Suprapubic skin (tissue), 4 donors: ENCODE measurements around the gene METTL25. TPM values are rescaled to one million over a fixed set of nuclear protein-coding genes. Genes with fewer than 3 reads are reported as not detected.

Experiments used
- DNase-seq, 2 donors: peaks; one replicate each; pipeline ENCODE4 v3.0.0-alpha.2; 2019; ENCODE audit warnings: low spot score in 2 of 2
- H3K27ac ChIP-seq: fragments of 200-600 bp; sonication (generic); one replicate; pipeline ENCODE4 v1.5.1; 2019
- H3K27me3 ChIP-seq: fragments of 200-600 bp; sonication (generic); one replicate; pipeline ENCODE4 v1.5.1; 2019
- H3K36me3 ChIP-seq: fragments of 200-600 bp; sonication (generic); one replicate; pipeline ENCODE4 v1.5.1; 2019
- H3K4me1 ChIP-seq: fragments of 200-600 bp; sonication (generic); one replicate; pipeline ENCODE4 v1.5.1; 2019
- H3K4me3 ChIP-seq: fragments of 200-600 bp; sonication (generic); one replicate; pipeline ENCODE4 v1.5.1; 2019; ENCODE audit warnings: mild to moderate bottlenecking
- H3K9me3 ChIP-seq: fragments of 200-600 bp; sonication (generic); one replicate; pipeline ENCODE4 v1.5.1; 2019
- EP300 ChIP-seq: sonication (generic); formaldehyde crosslinking; IDR thresholded peaks from one replicate; pipeline ENCODE4 v1.6.1; 2017; ENCODE audit warnings: antibody characterized with exemption
- POLR2A ChIP-seq, 2 donors: fragments of 450-650 bp; IDR thresholded peaks; one replicate each; pipeline ENCODE4 v1.6.1; 2017; ENCODE audit warnings: antibody characterized with exemption in 2 of 2, mild to moderate bottlenecking in 2 of 2, moderate library complexity in 2 of 2
- POLR2AphosphoS5 ChIP-seq, 3 donors: sonication (generic); formaldehyde crosslinking; IDR thresholded peaks; one replicate each; pipeline ENCODE4 v1.6.1; 2017; ENCODE audit warnings: antibody characterized with exemption in 3 of 3
- WGBS: methylation state at CpG from one replicate; pipeline ENCODE4 v1.1.5; 2018; 5-methylcytosine and 5-hydroxymethylcytosine counted together
- total RNA-seq, 4 donors: library from RNA; depleted of rRNA; stranded (reverse); fragments of >200 nt; gene quantifications; one replicate each; pipeline ENCODE4 v1.1.0, GENCODE V29; 2016
- TF ChIP-seq, protein P1 (sequence below), 2 donors: fragments of 200-600 bp in 1 of 2; fragments of 450-650 bp in 1 of 2; sonication (generic) in 1 of 2; IDR thresholded peaks; one replicate each; pipeline ENCODE4 v1.5.1; 2016 to 2019; ENCODE audit warnings: antibody characterized with exemption in 2 of 2, mild to moderate bottlenecking in 1 of 2, moderate library complexity in 1 of 2

The METTL25 gene
- total RNA-seq, 4 donors from 2014 or later: 10.2 to 13.0 (median 11.6) TPM

DNA sequence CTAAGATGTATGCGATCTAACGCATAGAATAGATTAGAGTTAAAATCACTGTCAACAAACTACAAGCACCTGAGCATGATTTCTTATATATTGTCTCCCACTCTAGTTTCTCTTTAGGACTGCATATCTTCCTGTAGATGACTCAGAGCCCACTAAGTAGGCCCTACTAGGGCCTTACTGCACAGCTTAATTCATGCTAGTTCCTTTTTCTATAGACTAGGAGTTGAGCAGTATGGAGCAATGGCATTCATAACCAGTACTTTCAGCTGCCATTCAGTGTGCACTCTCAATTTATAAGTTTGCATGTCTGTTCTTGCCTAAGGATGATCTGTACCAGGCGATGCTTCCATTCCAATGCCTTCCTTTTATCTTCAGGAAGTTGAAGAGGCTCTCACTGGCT, 103.5 kb downstream of the METTL25 start:
- Histone ChIP-seq H3K27me3 (no peaks in the 10 kb centered on the region), H3K27ac (no peak overlapping the region), H3K36me3 (peaks cover 10% of the 10 kb centered on the region), H3K4me3 (no peak overlapping the region), H3K9me3 (no peaks in the 10 kb centered on the region), H3K4me1 (no peaks in the 10 kb centered on the region)
- TF ChIP-seq, protein P1, sequence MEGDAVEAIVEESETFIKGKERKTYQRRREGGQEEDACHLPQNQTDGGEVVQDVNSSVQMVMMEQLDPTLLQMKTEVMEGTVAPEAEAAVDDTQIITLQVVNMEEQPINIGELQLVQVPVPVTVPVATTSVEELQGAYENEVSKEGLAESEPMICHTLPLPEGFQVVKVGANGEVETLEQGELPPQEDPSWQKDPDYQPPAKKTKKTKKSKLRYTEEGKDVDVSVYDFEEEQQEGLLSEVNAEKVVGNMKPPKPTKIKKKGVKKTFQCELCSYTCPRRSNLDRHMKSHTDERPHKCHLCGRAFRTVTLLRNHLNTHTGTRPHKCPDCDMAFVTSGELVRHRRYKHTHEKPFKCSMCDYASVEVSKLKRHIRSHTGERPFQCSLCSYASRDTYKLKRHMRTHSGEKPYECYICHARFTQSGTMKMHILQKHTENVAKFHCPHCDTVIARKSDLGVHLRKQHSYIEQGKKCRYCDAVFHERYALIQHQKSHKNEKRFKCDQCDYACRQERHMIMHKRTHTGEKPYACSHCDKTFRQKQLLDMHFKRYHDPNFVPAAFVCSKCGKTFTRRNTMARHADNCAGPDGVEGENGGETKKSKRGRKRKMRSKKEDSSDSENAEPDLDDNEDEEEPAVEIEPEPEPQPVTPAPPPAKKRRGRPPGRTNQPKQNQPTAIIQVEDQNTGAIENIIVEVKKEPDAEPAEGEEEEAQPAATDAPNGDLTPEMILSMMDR (IDR thresholded peaks at IDR 0.05): no peak
- TF ChIP-seq POLR2AphosphoS5 (IDR thresholded peaks at IDR 0.05) (no peak), EP300 (no peak), POLR2A (IDR thresholded peaks at IDR 0.05) (no peak)
- whole genome bisulfite sequencing: 62% methylated on average over 3 of the region's 3 CpGs
- DNase-seq: no peak

DNA sequence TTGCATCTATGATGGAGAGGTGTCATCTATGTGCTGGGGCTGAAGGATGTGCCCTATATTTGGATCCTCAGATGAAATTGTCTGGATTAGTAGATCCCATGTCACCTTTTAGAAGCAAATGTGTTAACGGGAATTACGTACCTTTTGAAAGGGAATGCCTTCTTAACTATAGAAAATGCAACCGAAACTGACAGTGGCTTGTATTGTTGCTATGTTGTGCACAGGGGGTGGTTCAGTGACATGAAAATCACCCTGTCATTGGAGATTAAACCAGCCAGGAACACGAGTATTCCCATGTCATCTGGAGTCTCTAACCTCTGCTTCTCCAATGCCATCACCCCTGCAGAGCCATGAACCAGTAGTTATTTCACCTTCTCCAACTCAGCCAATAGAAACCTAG, 110.2 kb downstream of the METTL25 start:
- H3K9me3 ChIP-seq: no peaks in the 10 kb centered on the region
- no peak for DNase-seq
- no peak overlapping the region for H3K4me3 ChIP-seq
- H3K4me1 ChIP-seq: no peaks in the 10 kb centered on the region
- no peaks in the 10 kb centered on the region for H3K27me3 ChIP-seq
- no peak for TF ChIP-seq POLR2AphosphoS5 (IDR thresholded peaks at IDR 0.05)
- TF ChIP-seq EP300: no peak
- TF ChIP-seq POLR2A (IDR thresholded peaks at IDR 0.05): no peak
- TF ChIP-seq, protein P1 (IDR thresholded peaks at IDR 0.05): no peak
- 96% methylated on average over 4 of the region's 4 CpGs for WGBS
- no peak overlapping the region for H3K27ac ChIP-seq
- peaks cover 17% of the 10 kb centered on the region for H3K36me3 ChIP-seq

DNA sequence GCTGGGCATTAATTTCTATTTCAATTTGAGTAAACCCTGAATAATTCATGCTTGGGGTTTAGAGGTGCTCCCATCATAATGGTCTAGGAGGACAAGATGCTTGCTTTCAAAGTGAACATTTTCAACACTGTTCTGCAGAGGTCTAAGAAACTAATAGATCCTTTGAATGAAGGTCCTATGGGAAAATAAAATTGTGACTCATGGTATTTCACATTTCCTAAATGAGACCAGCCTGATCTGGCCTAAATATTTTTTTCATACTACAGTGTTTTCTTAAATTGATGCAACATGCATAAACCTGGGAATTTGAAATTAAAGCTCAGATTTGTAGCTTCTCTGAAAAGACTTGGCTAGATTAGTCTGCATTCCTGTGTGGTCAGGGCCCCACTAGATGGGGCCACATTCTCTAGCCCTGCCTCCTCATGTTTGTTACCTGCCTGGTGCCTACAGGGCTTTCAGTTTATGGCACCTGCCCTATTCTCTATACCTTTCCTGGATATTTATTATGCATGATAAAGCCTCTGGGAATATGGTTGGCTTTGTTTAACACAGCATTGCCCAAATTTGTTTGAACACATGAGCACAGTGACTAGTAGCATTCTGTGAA, 112.7 kb downstream of the METTL25 start:
- H3K36me3 ChIP-seq: peaks cover 17% of the 10 kb centered on the region
- H3K9me3 ChIP-seq: no peaks in the 10 kb centered on the region
- no peaks in the 10 kb centered on the region for H3K4me1 ChIP-seq
- no peak overlapping the region for H3K27ac ChIP-seq
- DNase-seq: no peak
- TF ChIP-seq POLR2AphosphoS5 (IDR thresholded peaks at IDR 0.05) (no peak), EP300 (no peak), POLR2A (IDR thresholded peaks at IDR 0.05) (no peak)
- TF ChIP-seq, protein P1 (IDR thresholded peaks at IDR 0.05): no peak
- no peaks in the 10 kb centered on the region for H3K27me3 ChIP-seq
- no peak overlapping the region for H3K4me3 ChIP-seq

DNA sequence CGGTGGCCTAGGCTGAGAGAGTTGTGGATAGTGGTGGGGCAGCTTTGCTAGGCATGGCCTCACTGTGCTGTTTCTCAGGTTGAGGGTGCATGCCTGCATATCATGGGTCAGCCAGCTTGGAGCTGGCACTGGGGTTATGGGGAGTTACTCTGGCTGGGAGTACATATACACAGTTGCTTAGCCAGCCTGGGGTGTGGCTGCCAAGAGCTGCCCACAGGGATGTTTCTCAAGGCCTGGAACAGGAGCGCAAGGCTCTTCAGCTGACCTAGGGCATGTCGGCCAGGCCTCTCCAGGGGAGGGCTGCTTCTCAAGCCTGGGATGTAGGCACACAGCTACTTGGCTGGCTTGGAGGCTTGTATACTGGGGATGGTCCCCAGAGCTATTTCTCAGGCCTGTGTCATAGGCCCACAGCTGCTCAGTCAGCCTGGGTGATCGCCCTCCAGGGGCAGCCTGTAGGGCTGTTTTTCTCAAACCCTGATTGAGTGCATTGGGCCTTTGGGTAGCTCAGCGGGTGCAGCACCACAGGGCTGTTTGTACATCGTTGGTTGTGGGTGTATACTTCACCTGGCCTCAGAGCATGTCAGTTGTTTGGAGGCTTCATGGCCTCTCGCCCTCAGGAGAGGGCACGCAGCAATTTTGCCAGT, 114.9 kb downstream of the METTL25 start:
- TF ChIP-seq POLR2AphosphoS5 (IDR thresholded peaks at IDR 0.05): no peak
- TF ChIP-seq EP300: no peak
- TF ChIP-seq, protein P1 (IDR thresholded peaks at IDR 0.05): no peak
- TF ChIP-seq POLR2A (IDR thresholded peaks at IDR 0.05): no peak
- Histone ChIP-seq H3K4me3 (no peak overlapping the region), H3K4me1 (no peaks in the 10 kb centered on the region), H3K27me3 (no peaks in the 10 kb centered on the region), H3K27ac (no peak overlapping the region), H3K9me3 (no peaks in the 10 kb centered on the region), H3K36me3 (peaks cover 17% of the 10 kb centered on the region)
- WGBS: 95% methylated on average over 5 of the region's 8 CpGs
- peak in 1 of 2 donors; percentile 38 for DNase-seq

DNA sequence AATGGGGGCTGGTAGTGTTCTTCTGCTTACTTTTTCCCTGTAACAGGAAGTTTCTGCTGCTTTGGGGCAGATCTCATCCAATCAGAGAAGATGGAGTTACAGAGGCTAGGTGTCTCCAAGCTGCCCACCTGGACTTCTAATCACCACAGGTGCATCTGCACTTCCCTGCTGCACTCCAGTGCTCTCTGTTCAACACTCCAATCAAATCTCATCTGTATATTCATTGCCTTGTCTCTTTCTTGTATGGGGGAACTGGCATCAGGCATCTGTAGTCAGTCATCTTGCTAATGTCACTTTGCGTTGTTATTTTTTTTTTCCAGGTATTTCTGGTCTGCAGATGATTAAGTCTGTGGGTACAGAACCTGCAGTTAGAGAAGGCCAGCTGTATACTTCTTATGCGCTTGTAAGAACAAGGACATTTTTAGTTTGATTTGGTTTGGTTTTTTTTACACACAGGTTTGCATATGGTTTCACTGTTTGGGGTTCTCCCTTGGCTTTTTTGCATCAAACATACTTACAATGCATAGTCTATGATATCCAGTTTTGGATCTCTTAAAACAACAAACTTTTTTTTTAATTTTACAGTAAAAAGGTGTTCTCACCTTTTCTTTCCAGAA, 116.0 kb downstream of the METTL25 start:
- no peaks in the 10 kb centered on the region for H3K4me1 ChIP-seq
- WGBS: 98% methylated on average over 2 of the region's 2 CpGs
- no peak overlapping the region for H3K4me3 ChIP-seq
- peaks cover 7% of the 10 kb centered on the region for H3K36me3 ChIP-seq
- TF ChIP-seq POLR2AphosphoS5 (IDR thresholded peaks at IDR 0.05): no peak
- TF ChIP-seq POLR2A (IDR thresholded peaks at IDR 0.05): no peak
- no peak for TF ChIP-seq EP300
- TF ChIP-seq, protein P1 (IDR thresholded peaks at IDR 0.05): no peak
- H3K27me3 ChIP-seq: no peaks in the 10 kb centered on the region
- H3K27ac ChIP-seq: no peak overlapping the region
- no peak for DNase-seq
- no peaks in the 10 kb centered on the region for H3K9me3 ChIP-seq
